SH-SY5Y (cell line): Measurements from ENCODE around the gene HMGCS2.

Source experiments
- GATA2 ChIP-seq: IDR thresholded peaks from 2 replicates; pipeline ENCODE4 v1.6.1; 2011; ENCODE audit warnings: mild to moderate bottlenecking, low read depth, low read length
- GATA3 ChIP-seq: IDR thresholded peaks from 2 replicates; pipeline ENCODE4 v1.6.1; 2011; ENCODE audit warnings: low read depth, mild to moderate bottlenecking, low read length, moderate library complexity

- TF ChIP-seq GATA2 (no peak), GATA3 (no peak)
Observed at GRCh38 chr1:119701659-119702058, 67.0 kb downstream of the HMGCS2 start.
